GM23338 (cell line): ENCODE measurements around the gene DOP1B. TPM values are rescaled to one million over a fixed set of nuclear protein-coding genes. Genes with fewer than 3 reads are reported as not detected.

Experiments used
- ATAC-seq: fragments of 200-7000 bp; cut with Tn5 transposase; 3 replicates; pipeline ENCODE4 v1.9.1; 2020
- DNase-seq: peaks from one replicate; pipeline ENCODE4 v3.0.0-alpha.2; 2015; ENCODE audit warnings: low spot score
- H2AFZ ChIP-seq: fragments of 200-600 bp; sonication (generic); 2 replicates; pipeline ENCODE4 v1.8.0; 2016; ENCODE audit warnings: antibody characterized with exemption, mild to moderate bottlenecking, moderate library complexity
- H3F3A ChIP-seq: fragments of 200-600 bp; sonication (generic); replicated peaks from 2 replicates; pipeline ENCODE4 v1.8.0; 2017; ENCODE audit warnings: antibody characterized with exemption, mixed run types, low read depth
- H3K27ac ChIP-seq: fragments of 200-600 bp; sonication (generic); 2 replicates; pipeline ENCODE4 v1.6.1; 2016; ENCODE audit warnings: low read depth
- H3K27me3 ChIP-seq: fragments of 200-600 bp; sonication (generic); 2 replicates; pipeline ENCODE4 v1.8.0; 2016; ENCODE audit warnings: mild to moderate bottlenecking, mixed run types, moderate library complexity; ENCODE audit not compliant: insufficient read depth
- H3K36me3 ChIP-seq: fragments of 200-600 bp; sonication (generic); 2 replicates; pipeline ENCODE4 v1.8.0; 2016; ENCODE audit warnings: mild to moderate bottlenecking; ENCODE audit not compliant: insufficient read depth
- H3K4me1 ChIP-seq: fragments of 200-600 bp; sonication (generic); 2 replicates; pipeline ENCODE4 v1.8.0; 2016; ENCODE audit warnings: mild to moderate bottlenecking, moderate library complexity; ENCODE audit not compliant: insufficient read depth
- H3K4me2 ChIP-seq: fragments of 200-600 bp; sonication (generic); 2 replicates; pipeline ENCODE4 v1.7.1; 2017; ENCODE audit warnings: mixed run types
- H3K4me3 ChIP-seq: fragments of 200-600 bp; sonication (generic); 2 replicates; pipeline ENCODE4 v1.6.1; 2016; ENCODE audit warnings: mixed run types
- H3K79me2 ChIP-seq: fragments of 200-600 bp; sonication (generic); replicated peaks from 2 replicates; pipeline ENCODE4 v1.8.0; 2017; ENCODE audit warnings: mild to moderate bottlenecking; ENCODE audit not compliant: insufficient read depth
- H3K9me2 ChIP-seq: fragments of 200-600 bp; sonication (generic); 2 replicates; pipeline ENCODE4 v1.8.0; 2017; ENCODE audit not compliant: insufficient read depth
- H4K20me1 ChIP-seq: fragments of 200-600 bp; sonication (generic); replicated peaks from 2 replicates; pipeline ENCODE4 v1.8.0; 2017; ENCODE audit warnings: mild to moderate bottlenecking; ENCODE audit not compliant: insufficient read depth
- H3K27ac Mint-ChIP-seq: 2 replicates; pipeline ENCODE4 v1.8.0; 2020; ENCODE audit warnings: inconsistent platforms, mild to moderate bottlenecking, moderate library complexity, mixed read lengths
- H3K27me3 Mint-ChIP-seq: 3 replicates; pipeline ENCODE4 v1.8.0; 2022; ENCODE audit warnings: low read depth, mild to moderate bottlenecking, moderate library complexity, mixed read lengths, inconsistent platforms; ENCODE audit not compliant: insufficient read depth, poor library complexity
- H3K36me3 Mint-ChIP-seq: 3 replicates; pipeline ENCODE4 v1.8.0; 2021; ENCODE audit warnings: low read depth, mild to moderate bottlenecking, inconsistent platforms, moderate library complexity, mixed read lengths
- H3K4me1 Mint-ChIP-seq: 3 replicates; pipeline ENCODE4 v1.8.0; 2020; ENCODE audit warnings: mild to moderate bottlenecking, inconsistent platforms, mixed read lengths
- H3K4me3 Mint-ChIP-seq: 3 replicates; pipeline ENCODE4 v1.8.0; 2021; ENCODE audit warnings: moderate library complexity, mild to moderate bottlenecking, inconsistent platforms, mixed read lengths
- H3K9me3 Mint-ChIP-seq: 3 replicates; pipeline ENCODE4 v1.8.0; 2020; ENCODE audit warnings: moderate library complexity, mild to moderate bottlenecking, inconsistent platforms, mixed read lengths
- CREB1 ChIP-seq: fragments of 250-450 bp; sonication (Bioruptor Pico); IDR thresholded peaks from 2 replicates; pipeline ENCODE4 v1.5.0; 2020; ENCODE audit warnings: low read depth, mild to moderate bottlenecking, moderate library complexity
- CTCF ChIP-seq, 2 experiments: fragments of 200-600 bp in 1 of 2; sonication (generic) in 1 of 2; conservative IDR thresholded peaks; 2 replicates each; pipeline versions ENCODE4 v1.5.1 to v1.6.1; 2016 to 2017; ENCODE audit warnings: antibody characterized with exemption in 2 of 2, low read depth in 2 of 2, mild to moderate bottlenecking in 2 of 2, moderate library complexity in 1 of 2
- EZH2 ChIP-seq: fragments of 200-600 bp; sonication (generic); IDR thresholded peaks from one replicate; pipeline ENCODE4 v1.8.0; 2017; ENCODE audit warnings: antibody characterized with exemption, mild to moderate bottlenecking, low read depth; ENCODE audit not compliant: unreplicated experiment
- EZH2phosphoT487 ChIP-seq: fragments of 200-600 bp; sonication (generic); IDR thresholded peaks from one replicate; pipeline ENCODE4 v1.8.1; 2018; ENCODE audit warnings: antibody characterized with exemption; ENCODE audit not compliant: unreplicated experiment
- JUNB ChIP-seq: IDR thresholded peaks from one replicate; pipeline ENCODE4 v1.6.1; 2016; ENCODE audit warnings: antibody characterized with exemption; ENCODE audit not compliant: unreplicated experiment
- NANOG ChIP-seq: IDR thresholded peaks from 2 replicates; pipeline ENCODE4 v1.6.1; 2016; ENCODE audit warnings: antibody characterized with exemption, borderline replicate concordance
- POLR2AphosphoS5 ChIP-seq: IDR thresholded peaks from 2 replicates; pipeline ENCODE4 v1.6.1; 2016; ENCODE audit warnings: antibody characterized with exemption, low read depth
- STAT1 ChIP-seq: IDR thresholded peaks from one replicate; pipeline ENCODE4 v1.6.1; 2016; ENCODE audit warnings: antibody characterized with exemption; ENCODE audit not compliant: unreplicated experiment
- ZNF114 ChIP-seq: fragments of 250-450 bp; sonication (Bioruptor Pico); IDR thresholded peaks from 2 replicates; pipeline ENCODE4 v1.5.0; 2020; ENCODE audit warnings: mild to moderate bottlenecking, moderate library complexity
- ZNF331 ChIP-seq: fragments of 250-450 bp; sonication (Bioruptor Pico); IDR thresholded peaks from 2 replicates; pipeline ENCODE4 v1.5.0; 2020; ENCODE audit warnings: low read depth, mild to moderate bottlenecking, moderate library complexity
- polyA plus RNA-seq: library from polyadenylated mRNA; unstranded; fragments of >200 nt; fragmentation: Nextera tagmentation; extraction: Ambion mirVana; gene quantifications from 2 replicates; pipeline ENCODE4 v1.2.1, GENCODE V29; 2016
- total RNA-seq: library from RNA; depleted of rRNA; stranded (reverse); fragments of >200 nt; shearing (Covaris generic); gene quantifications from 2 replicates; pipeline ENCODE4 v1.2.3, GENCODE V29; 2014
- TF ChIP-seq, protein P1 (sequence below): IDR thresholded peaks from one replicate; pipeline ENCODE4 v1.6.1; 2018; ENCODE audit warnings: antibody characterized with exemption; ENCODE audit not compliant: unreplicated experiment
- TF ChIP-seq, protein P2 (sequence below): fragments of 250-450 bp; sonication (Bioruptor Pico); IDR thresholded peaks from 2 replicates; pipeline ENCODE4 v1.5.0; 2020; ENCODE audit warnings: mild to moderate bottlenecking, moderate library complexity
- TF ChIP-seq, protein P3 (sequence below): IDR thresholded peaks from 2 replicates; pipeline ENCODE4 v1.6.1; 2016; ENCODE audit warnings: antibody characterized with exemption

Gene DOP1B
- total and polyA plus RNA-seq, 2 experiments from 2014 or later: 4.9 to 18.0 TPM

- Histone ChIP-seq H3K27ac (no peak overlapping the region), H3K27me3 (peaks cover 9% of the 10 kb centered on the region), H3K79me2 (no peaks in the 10 kb centered on the region), H3K36me3 (no peaks in the 10 kb centered on the region), H3K4me1 (peaks cover 14% of the 10 kb centered on the region), H3K9me2 (no peaks in the 10 kb centered on the region), H4K20me1 (no peaks in the 10 kb centered on the region), H3F3A (peaks cover 4% of the 10 kb centered on the region; the same call in 1 of the 2 replicates), H2AFZ (0 out of 2 replicates have a peak overlapping the region, but pooled peaks have one; percentile 52), H3K4me2 (no peak overlapping the region), H3K4me3 (no peak overlapping the region)
- H3K9me3 Mint-ChIP-seq: no peaks in the 10 kb centered on the region
- no peak for TF ChIP-seq ZNF331 (CRISPR knock-in tag)
- no peak for TF ChIP-seq ZNF114 (CRISPR knock-in tag)
- TF ChIP-seq, protein P1, sequence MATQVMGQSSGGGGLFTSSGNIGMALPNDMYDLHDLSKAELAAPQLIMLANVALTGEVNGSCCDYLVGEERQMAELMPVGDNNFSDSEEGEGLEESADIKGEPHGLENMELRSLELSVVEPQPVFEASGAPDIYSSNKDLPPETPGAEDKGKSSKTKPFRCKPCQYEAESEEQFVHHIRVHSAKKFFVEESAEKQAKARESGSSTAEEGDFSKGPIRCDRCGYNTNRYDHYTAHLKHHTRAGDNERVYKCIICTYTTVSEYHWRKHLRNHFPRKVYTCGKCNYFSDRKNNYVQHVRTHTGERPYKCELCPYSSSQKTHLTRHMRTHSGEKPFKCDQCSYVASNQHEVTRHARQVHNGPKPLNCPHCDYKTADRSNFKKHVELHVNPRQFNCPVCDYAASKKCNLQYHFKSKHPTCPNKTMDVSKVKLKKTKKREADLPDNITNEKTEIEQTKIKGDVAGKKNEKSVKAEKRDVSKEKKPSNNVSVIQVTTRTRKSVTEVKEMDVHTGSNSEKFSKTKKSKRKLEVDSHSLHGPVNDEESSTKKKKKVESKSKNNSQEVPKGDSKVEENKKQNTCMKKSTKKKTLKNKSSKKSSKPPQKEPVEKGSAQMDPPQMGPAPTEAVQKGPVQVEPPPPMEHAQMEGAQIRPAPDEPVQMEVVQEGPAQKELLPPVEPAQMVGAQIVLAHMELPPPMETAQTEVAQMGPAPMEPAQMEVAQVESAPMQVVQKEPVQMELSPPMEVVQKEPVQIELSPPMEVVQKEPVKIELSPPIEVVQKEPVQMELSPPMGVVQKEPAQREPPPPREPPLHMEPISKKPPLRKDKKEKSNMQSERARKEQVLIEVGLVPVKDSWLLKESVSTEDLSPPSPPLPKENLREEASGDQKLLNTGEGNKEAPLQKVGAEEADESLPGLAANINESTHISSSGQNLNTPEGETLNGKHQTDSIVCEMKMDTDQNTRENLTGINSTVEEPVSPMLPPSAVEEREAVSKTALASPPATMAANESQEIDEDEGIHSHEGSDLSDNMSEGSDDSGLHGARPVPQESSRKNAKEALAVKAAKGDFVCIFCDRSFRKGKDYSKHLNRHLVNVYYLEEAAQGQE: no peak
- TF ChIP-seq JUNB: no peak
- TF ChIP-seq, protein P2, sequence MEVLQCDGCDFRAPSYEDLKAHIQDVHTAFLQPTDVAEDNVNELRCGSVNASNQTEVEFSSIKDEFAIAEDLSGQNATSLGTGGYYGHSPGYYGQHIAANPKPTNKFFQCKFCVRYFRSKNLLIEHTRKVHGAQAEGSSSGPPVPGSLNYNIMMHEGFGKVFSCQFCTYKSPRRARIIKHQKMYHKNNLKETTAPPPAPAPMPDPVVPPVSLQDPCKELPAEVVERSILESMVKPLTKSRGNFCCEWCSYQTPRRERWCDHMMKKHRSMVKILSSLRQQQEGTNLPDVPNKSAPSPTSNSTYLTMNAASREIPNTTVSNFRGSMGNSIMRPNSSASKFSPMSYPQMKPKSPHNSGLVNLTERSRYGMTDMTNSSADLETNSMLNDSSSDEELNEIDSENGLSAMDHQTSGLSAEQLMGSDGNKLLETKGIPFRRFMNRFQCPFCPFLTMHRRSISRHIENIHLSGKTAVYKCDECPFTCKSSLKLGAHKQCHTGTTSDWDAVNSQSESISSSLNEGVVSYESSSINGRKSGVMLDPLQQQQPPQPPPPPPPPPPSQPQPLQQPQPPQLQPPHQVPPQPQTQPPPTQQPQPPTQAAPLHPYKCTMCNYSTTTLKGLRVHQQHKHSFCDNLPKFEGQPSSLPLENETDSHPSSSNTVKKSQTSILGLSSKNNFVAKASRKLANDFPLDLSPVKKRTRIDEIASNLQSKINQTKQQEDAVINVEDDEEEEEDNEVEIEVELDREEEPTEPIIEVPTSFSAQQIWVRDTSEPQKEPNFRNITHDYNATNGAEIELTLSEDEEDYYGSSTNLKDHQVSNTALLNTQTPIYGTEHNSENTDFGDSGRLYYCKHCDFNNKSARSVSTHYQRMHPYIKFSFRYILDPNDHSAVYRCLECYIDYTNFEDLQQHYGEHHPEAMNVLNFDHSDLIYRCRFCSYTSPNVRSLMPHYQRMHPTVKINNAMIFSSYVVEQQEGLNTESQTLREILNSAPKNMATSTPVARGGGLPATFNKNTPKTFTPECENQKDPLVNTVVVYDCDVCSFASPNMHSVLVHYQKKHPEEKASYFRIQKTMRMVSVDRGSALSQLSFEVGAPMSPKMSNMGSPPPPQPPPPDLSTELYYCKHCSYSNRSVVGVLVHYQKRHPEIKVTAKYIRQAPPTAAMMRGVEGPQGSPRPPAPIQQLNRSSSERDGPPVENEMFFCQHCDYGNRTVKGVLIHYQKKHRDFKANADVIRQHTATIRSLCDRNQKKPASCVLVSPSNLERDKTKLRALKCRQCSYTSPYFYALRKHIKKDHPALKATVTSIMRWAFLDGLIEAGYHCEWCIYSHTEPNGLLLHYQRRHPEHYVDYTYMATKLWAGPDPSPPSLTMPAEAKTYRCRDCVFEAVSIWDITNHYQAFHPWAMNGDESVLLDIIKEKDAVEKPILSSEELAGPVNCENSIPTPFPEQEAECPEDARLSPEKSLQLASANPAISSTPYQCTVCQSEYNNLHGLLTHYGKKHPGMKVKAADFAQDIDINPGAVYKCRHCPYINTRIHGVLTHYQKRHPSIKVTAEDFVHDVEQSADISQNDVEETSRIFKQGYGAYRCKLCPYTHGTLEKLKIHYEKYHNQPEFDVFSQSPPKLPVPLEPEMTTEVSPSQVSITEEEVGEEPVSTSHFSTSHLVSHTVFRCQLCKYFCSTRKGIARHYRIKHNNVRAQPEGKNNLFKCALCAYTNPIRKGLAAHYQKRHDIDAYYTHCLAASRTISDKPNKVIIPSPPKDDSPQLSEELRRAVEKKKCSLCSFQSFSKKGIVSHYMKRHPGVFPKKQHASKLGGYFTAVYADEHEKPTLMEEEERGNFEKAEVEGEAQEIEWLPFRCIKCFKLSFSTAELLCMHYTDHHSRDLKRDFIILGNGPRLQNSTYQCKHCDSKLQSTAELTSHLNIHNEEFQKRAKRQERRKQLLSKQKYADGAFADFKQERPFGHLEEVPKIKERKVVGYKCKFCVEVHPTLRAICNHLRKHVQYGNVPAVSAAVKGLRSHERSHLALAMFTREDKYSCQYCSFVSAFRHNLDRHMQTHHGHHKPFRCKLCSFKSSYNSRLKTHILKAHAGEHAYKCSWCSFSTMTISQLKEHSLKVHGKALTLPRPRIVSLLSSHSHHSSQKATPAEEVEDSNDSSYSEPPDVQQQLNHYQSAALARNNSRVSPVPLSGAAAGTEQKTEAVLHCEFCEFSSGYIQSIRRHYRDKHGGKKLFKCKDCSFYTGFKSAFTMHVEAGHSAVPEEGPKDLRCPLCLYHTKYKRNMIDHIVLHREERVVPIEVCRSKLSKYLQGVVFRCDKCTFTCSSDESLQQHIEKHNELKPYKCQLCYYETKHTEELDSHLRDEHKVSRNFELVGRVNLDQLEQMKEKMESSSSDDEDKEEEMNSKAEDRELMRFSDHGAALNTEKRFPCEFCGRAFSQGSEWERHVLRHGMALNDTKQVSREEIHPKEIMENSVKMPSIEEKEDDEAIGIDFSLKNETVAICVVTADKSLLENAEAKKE: no peak
- no peak for TF ChIP-seq EZH2
- TF ChIP-seq EZH2phosphoT487: no peak
- no peak for TF ChIP-seq STAT1
- TF ChIP-seq CREB1 (CRISPR knock-in tag): no peak
- TF ChIP-seq POLR2AphosphoS5: no peak
- TF ChIP-seq NANOG: no peak
- TF ChIP-seq, protein P3, sequence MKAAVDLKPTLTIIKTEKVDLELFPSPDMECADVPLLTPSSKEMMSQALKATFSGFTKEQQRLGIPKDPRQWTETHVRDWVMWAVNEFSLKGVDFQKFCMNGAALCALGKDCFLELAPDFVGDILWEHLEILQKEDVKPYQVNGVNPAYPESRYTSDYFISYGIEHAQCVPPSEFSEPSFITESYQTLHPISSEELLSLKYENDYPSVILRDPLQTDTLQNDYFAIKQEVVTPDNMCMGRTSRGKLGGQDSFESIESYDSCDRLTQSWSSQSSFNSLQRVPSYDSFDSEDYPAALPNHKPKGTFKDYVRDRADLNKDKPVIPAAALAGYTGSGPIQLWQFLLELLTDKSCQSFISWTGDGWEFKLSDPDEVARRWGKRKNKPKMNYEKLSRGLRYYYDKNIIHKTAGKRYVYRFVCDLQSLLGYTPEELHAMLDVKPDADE: no peak
- TF ChIP-seq CTCF (conservative IDR thresholded peaks at IDR 0.05; ENCODE audit: low read depth in 2 of 2): no peak
- DNase-seq: no peak
- H3K4me3 Mint-ChIP-seq: no peak overlapping the region
- H3K4me1 Mint-ChIP-seq: peaks cover 26% of the 10 kb centered on the region
- H3K27ac Mint-ChIP-seq: no peak overlapping the region
- no peaks in the 10 kb centered on the region for H3K36me3 Mint-ChIP-seq
- ATAC-seq: no peak
- peaks cover 6% of the 10 kb centered on the region for H3K27me3 Mint-ChIP-seq
These were observed 30.0 kb upstream of the DOP1B start for GRCh38 chr21:36126621-36127110.
